HG02885 (cell line): ENCODE data around the gene IRS2.

Source experiments
- ATAC-seq: cut with Tn5 transposase; IDR thresholded peaks from one replicate; pipeline ENCODE4 v1.9.1; 2021; ENCODE audit warnings: mild to moderate bottlenecking; ENCODE audit not compliant: unreplicated experiment, poor library complexity

IRS2 gene

GRCh38 chr13:109782066-109782822 is 4.1 kb downstream of the IRS2 start:
- ATAC-seq, result no peak

- no peak for ATAC-seq
These were observed 4.9 kb downstream of the IRS2 start for GRCh38 chr13:109781384-109782065.

DNA sequence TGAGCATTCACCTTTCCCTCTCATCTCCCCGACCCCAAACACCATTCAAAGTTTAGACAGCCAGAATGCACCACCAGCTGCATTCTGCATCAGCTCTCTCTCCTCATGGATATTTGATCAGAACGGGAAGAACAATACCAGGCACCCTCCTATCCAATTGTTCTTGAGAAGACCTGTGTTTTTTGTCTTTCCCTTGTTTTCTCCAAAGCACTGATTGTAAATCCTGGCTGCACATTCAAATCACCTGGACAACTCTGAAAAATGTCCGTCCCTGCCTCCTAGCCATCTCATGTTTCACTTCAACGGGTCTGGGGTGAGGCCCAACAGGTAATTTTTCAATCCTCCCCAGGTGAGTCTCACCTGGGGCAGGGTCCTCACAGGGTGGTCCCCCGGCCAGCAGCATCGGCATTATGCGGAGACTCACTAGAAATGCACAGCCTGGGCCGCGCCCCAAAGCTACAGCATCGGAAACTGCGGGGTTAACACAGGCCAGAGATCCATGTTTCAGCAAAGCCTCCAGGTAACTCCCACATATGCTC is 5.5 kb downstream of the IRS2 start:
- ATAC-seq, result no peak

GRCh38 chr13:109779876-109780510 is 6.4 kb downstream of the IRS2 start:
- ATAC-seq, result no peak

DNA sequence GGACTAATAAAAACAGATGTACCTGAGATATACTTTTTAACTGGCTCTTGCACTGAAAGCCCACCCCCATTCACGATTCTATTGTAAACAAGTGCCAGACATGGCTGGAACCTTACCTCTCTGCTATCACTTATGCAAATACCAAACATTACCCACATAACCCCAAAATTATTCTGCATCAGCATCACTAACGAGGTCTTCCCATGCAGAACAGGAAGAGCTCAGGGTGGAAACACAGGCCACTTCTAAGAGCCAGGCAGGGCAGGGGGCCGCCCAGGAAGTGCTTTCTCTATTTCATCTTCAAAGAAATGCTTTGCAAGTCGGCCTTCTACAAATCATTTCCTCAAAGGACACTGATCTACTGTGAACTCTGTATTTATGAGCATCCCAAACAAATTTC is 7.3 kb downstream of the IRS2 start:
- no peak for ATAC-seq

GRCh38 chr13:109778102-109778542 is 8.3 kb downstream of the IRS2 start:
- ATAC-seq, result no peak

GRCh38 chr13:109776575-109776974 is 9.8 kb downstream of the IRS2 start:
- no peak for ATAC-seq

GRCh38 chr13:109773786-109774185 is 12.6 kb downstream of the IRS2 start:
- ATAC-seq, result no peak

GRCh38 chr13:109773276-109773675 is 13.1 kb downstream of the IRS2 start:
- no peak for ATAC-seq

- no peak for ATAC-seq
These were observed 14.5 kb downstream of the IRS2 start for GRCh38 chr13:109771926-109772325.

DNA sequence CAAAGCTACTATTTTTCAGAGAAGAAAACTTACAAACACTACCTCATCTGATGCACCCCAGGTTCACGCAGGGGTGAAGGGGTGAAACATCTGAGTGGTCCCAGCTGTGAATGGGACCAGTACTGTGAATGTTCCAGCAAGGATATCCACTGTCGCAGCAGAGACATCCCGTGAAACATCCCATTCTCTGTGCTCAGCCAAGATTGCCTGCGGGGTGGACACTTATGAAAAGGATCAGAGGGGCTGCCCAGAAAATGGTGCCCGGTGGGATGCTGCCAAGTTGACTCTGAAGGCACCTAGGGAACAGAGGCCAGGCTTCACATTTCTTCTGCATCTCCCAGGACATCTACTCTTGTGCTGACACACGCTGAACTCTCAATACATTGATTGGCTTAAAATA is 15.9 kb downstream of the IRS2 start:
- ATAC-seq, result no peak

- no peak for ATAC-seq
These were observed 16.5 kb downstream of the IRS2 start for GRCh38 chr13:109769921-109770320.

DNA sequence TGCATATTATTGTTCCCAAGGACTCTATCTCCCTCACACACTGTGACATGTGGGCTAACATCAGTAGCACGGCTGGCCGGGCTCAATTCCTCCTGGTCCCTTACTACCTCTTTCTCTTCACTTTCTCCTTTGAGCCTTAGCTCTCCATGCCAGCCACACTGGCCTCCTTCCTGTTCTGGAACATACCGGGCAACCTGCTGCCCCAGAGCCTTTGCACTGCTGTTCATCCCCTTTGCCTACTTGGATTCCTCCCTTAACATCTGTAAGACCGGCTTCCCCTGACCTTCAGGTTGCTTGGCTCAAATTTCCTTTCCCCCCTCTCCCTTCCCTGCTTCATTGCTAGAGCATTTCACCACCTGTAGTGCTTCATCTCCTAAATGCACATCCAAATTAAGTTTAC is 17.1 kb downstream of the IRS2 start:
- ATAC-seq, result no peak

DNA sequence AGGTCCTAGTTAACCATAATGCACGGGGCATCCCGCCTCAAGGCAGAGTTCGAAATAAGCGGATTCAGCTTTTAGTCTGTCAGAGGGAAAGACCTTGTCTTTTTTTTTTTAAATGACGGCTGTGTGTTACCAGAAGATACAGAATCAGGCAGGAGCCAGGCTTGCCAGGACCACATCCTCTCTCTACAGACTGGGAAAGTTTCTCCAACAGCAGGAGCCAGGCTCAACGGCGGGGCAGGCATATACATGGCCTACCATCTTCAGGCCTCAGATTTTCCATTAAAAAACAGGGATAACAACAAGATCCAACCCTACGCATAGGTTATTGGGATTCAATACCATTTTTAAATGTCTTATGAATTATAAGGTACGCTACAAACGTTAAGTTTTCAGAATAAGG is 17.8 kb downstream of the IRS2 start:
- ATAC-seq, result no peak

- no peak for ATAC-seq
These were observed 18.2 kb downstream of the IRS2 start for GRCh38 chr13:109768176-109768575.

DNA sequence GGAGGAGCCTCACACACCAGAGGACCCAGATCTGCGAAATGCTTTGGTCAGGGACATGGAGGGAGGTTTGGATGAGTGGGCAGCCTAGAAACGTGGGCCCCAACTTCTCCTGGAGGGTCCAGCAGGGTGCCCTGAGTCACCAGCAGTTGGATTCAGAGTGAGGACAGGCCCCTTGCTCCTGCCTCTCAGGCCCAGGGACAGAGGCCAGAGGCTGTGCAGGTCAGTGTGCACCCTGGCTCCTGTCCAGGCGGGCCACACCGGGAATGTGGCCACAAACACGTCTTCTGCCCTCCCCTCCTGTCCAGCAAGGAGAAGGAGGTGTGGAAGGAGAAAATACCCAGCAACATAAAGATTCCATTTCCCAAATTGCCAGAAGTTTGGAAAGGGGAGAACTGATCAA is 19.4 kb downstream of the IRS2 start:
- no peak for ATAC-seq

GRCh38 chr13:109764470-109765291 is 21.7 kb downstream of the IRS2 start:
- ATAC-seq, result no peak

GRCh38 chr13:109764045-109764444 is 22.3 kb downstream of the IRS2 start:
- ATAC-seq, result no peak

- ATAC-seq, result no peak
These were observed 23.6 kb downstream of the IRS2 start for GRCh38 chr13:109762791-109763190.

DNA sequence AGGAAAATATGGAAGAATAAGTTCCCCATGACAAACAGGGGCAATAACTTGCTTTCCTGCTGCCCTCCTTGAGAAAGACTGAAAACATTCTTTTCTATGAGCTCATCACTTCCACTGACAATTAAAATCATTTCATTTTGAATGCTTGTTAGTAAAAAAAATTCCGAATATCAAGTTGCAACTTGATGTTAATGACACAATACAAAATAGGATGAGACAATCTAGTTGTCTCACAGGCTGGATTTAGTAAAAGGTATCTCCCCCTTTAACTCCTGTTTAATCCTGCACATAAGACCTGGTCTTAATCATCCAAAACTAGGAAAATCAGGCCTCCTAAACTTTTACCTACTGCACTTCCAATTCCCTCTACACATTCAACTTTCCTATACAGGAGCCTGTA is 24.7 kb downstream of the IRS2 start:
- ATAC-seq, result no peak
